Activated effector memory CD4-positive, alpha-beta T cell treated with anti-CD3 and anti-CD28 coated beads, Interleukin-2, amount 50 U/mL, for 16 hours (primary cell): ENCODE measurements around the gene HS3ST3B1.

Source experiments
- DNase-seq: peaks from one replicate; pipeline ENCODE4 v3.0.0-alpha.2; 2020

The HS3ST3B1 gene

GRCh38 chr17:14303343-14304221, 2.7 kb downstream of the HS3ST3B1 start:
- peak; percentile 83 for DNase-seq

DNA sequence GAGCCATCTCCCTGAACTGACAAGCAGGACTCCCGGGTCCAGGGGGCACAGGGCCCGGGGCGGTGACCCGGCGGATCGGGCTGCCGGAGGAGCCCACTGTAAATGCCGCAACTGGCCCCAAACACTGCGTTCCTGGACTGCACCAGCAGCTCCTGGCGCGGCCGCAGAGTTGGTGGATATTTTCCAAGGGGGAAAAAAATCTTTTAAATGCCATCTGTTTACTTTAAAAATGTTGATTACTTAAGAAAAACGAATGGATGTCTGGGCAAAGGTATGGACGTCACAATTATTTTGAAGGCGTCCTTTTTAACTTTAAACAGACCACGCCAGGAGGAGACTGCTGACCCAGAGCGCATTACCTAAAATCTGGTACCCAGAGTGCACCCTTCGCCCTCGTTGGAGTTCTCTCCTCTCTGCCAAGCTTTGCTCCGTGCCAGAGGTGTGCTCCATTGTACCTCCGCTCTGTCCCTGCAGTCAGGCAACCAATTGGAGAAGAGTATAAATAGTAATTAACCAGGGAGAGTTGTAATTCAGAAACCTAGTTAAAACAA, 3.4 kb downstream of the HS3ST3B1 start:
- DNase-seq = no peak

GRCh38 chr17:14304773-14305517, 4.1 kb downstream of the HS3ST3B1 start:
- no peak for DNase-seq

DNA sequence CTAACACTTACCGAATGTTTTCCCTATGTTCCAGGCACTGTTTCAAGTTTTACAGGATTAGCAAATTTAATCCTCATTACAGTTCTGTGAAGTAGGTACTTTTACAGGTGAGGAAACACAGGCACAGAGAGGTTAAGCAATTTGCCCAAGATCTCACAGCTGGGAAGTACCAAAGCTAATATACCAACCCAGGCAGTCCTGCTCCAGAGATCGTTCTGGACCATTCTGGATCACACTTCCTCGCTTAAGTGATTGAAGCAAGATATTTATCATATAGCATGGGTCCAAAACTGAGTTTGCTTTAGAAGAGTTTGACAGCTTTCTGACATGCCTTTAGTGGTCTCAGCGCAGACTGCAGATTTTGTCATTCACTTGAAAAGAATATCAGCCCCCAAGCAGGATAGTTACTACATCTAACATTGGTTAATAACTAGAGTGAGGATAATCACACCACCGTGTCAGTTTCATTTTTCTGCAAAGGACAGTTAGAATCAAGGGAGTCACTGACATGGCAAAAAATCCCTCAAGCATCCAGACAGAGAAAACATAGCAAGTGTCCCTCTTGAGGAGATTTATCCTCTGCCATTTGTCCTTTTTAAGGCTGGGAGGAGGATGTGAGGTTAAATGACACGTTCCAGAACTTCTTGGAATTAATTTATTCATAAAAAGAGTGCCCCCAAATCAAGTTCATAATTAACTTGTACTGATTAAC, 5.1 kb downstream of the HS3ST3B1 start:
- DNase-seq = no peak

DNA sequence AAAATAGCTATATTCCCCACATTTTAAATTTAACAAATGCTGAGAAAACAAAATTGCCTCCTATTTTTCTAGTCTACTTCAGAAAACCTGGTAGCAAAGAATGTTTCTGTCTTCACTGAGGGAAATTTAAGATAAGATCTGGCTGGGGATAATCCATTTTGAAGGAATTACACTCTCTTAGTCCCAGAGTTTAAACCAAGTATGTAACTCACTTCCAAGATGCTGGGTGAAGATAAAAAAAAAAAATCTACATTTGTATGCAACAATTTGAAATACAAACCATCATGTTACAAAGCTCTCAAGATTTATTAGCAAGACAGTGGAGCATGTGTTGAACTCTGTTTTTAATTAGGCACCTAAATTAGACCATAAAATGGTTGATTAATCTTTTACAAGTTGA, 5.7 kb downstream of the HS3ST3B1 start:
- no peak for DNase-seq

DNA sequence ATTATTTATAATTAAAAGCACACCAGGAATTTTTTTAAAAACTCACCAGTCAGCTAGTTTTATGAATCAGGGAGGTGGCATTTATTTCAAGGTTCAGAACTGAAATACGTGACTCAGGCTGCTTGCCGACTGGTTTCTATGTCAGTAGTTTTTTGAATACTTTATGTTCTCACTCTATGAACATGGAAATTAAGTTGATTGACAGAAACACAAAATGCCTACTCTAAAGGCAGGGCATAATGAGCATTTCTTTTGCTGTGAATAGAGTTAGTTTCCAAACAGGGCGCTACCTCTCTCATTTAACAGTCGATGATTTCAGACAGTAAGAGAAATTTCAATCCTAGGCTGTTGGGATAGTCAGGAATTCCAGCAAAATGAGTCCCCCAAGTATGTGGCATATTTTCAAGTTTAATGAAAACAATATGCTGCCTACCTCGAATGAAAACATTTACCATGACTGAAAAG, 6.7 kb downstream of the HS3ST3B1 start:
- no peak for DNase-seq

- no peak for DNase-seq
Measured at GRCh38 chr17:14308636-14308964, 7.7 kb downstream of the HS3ST3B1 start.

DNA sequence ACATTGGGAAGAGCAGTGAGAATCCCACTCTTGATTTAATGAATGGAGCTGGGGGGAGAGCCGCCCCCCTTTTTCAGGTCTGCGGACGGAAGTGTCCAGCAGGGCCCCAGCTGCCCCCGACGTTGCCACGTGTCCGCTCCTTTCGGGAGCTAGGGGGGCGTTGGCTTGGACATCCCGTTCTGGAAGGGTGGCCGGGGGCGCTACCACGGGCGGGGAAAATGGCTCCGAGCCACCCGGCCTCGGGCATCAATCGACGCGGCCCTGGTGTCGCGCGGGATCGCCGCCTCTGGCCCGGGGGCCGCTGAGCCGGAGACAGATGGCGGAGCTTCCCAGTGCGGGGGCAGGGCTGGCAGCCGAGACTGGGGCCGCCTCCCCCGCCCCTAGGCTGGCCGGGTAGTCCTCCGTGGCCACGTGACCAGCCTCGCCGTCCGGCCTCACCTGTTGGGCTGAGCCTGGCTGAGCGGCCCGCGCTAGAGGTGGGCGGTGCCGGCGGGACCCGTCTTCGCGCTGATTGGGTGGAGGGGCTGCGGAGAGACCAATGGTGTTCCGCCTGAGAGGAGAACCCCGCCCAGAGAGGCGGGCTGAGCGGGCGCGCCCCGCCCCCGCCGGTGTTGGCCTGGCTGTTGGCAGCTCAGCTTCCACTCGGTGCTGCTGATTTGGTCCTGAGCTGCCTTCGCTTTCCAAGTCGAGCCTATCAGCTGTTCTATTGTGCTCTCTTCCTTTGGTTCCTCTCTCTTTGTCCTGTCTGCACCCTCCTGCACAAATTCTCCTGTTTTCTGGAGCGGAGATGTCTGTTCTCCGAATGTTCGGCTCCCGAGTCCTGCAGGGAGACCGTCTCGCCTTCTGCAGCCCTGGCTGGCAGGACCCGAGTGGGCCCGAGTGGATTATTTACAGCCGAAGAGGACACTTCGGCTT, 8.3 kb downstream of the HS3ST3B1 start:
- DNase-seq = peak; percentile 98

DNA sequence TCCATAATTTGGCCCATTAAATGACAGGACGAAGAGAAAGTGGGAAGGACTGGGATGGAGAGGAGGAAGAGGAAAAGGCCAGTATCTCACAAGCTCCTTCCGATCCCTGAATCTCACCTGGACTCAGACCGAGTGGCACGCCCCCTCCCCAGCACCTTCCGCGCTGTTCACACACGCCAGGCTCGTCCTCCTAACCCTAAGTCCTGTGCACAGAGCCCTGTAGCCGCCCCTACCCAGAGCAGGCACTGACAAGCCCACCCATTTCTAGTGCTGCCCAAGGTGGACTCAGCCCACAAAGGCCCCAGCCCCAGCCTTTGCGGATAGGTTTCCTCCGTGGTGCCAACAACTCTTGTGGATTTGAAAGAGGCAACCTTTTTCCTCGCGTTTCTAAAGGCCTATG, 9.2 kb downstream of the HS3ST3B1 start:
- no peak for DNase-seq

- DNase-seq = no peak
Measured at GRCh38 chr17:14310605-14311004, 9.7 kb downstream of the HS3ST3B1 start.

DNA sequence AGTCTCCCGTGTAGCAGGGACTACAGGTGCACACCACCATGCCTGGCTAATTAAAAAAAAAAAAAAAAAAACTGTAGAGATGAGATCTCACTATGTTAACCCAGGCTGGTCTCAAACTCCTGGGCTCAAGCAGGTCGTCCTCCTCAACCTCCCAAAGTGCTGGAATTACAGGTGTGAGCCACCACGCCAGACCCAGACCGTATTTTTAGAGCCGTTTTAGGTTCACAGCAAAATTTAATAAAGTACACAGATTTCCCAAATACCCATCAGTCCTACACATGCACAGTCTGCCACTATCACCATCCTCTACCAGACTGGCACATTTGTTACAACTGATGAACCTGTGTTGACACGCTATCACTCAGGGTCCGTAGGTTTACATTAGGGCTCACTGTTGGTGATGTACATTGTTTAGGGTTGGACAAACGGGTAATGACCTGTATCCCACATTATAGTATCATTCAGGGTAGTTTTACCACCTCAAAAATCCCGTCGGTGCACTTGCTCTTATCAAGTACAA, 10.4 kb downstream of the HS3ST3B1 start:
- DNase-seq = no peak

DNA sequence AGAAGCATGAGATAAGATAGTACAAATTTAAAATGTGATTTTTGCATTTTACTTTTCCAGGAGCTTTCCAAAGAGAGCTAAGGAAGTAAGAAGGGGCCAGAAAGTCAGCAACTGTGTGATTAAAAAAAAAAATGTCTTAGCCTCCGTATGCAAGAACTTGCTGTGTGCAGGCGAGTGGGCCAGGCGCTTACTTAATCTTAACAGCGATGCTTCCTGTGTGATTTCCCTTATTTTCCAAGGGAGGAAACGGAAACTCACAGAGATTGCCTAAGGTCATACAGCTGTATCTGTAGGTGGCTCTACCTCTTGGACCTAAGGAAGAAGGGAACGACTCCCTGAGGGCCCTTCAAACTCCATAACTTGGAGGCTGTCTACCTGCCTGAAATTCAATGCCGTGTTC, 11.1 kb downstream of the HS3ST3B1 start:
- no peak for DNase-seq

DNA sequence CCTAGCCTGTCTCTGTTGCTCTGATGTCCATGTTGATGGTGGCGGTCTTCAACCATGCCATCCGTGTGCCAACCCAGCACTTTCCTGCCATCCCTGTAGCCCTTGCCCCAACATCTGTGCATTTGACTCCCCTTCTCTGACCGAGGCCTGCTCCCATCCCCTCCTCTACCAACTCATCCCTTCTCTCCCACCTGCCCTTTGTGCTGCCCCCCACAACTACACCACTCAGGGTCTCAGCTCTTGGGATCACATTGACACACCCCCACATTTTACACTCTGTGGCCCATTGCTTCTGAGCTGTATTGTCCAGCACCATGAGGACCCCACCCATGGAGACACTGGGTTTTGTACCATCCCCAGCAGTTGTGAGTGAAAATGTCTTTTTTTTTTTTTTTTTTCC, 11.6 kb downstream of the HS3ST3B1 start:
- no peak for DNase-seq

DNA sequence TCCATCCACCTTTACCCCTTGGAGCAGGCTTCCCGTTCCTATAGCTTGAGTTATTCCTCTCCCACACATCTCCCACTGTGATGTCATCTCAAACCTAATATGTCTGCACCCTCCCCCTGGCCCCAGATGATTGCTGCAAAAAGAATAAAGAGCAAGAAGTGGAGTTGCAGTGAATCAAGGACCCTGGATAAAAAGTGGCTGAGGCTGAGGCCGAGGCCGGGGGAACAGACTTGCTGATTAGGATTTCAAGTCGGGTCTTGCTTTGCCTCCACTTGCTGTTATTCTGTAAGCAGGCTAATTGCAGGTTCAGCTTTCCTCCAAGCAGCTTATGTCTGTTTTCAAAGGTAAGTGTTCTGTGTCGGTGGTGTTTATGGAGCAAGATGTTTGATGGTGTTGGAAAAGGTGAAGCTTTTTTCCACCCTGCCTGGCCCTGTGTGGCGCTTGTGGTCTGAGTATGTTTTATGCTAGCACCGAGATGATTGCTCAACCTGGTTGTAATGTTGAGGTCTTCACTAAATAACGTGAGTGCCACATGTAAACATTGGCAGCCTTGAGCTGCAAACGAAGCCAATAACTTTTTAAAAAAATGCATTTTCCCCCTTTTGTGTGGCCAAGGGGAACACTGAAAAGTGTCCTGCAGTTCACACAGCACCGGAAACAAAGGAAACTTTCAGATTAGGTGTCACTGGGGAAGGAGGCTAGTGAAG, 15.4 kb downstream of the HS3ST3B1 start:
- no peak for DNase-seq

DNA sequence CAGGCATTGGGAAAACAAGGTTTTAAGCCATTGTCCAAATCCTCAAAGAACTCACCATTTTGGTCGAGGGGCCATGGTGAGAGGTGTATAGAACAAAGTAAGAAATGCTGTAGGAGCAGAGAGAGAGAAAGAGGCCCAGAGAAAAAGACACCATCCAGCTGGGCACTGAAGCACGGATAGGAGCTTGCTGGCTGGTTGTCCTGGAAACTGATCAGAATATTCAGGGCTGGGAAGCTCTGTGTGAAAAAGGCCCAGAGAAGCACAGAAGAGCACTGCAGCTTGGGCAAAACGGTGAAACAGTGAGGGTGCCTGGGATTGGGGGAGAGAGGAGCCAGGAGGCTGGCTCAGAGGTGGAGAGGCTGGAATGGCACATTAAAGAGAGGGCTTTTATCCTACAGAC, 16.5 kb downstream of the HS3ST3B1 start:
- peak; percentile 33 for DNase-seq

GRCh38 chr17:14318109-14318917, 17.4 kb downstream of the HS3ST3B1 start:
- DNase-seq = peak; percentile 50

- DNase-seq = peak; percentile 62
Measured at GRCh38 chr17:14318918-14319205, 18.0 kb downstream of the HS3ST3B1 start.

DNA sequence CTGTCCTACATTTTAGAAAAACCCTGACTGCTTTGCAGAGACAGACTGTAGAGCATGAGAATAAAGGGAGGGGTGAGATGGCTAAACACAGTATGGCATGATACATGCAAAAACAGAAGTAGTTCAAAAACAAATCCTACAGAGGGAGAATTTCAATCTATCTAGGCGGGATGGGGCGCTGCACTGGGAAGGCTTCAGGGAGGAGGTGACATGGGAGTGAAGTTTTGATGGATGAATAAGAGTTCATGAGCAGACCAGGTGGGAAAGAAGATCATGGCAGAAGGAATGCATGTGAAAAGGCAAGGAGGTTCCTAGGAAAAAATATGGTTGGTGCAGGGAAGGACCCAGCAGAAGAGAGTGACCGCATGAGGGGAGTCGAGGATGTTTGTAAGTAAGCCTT, 19.2 kb downstream of the HS3ST3B1 start:
- DNase-seq = peak; percentile 13

GRCh38 chr17:14320734-14321475, 20.0 kb downstream of the HS3ST3B1 start:
- peak; percentile 54 for DNase-seq

- peak; percentile 42 for DNase-seq
Measured at GRCh38 chr17:14321476-14321949, 20.6 kb downstream of the HS3ST3B1 start.
